SK-N-SH (cell line): Measurements from ENCODE around the gene CACNA2D3.

ENCODE experiments used
- EZH2phosphoT487 ChIP-seq: fragments of 200-600 bp; sonication (generic); IDR thresholded peaks from 2 replicates; pipeline ENCODE4 v1.6.1; 2017; ENCODE audit warnings: low read depth, mixed run types, mild to moderate bottlenecking, antibody characterized with exemption, moderate library complexity, borderline replicate concordance
- JUND ChIP-seq: IDR thresholded peaks from 2 replicates; pipeline ENCODE4 v1.4.0; 2012
- MXI1 ChIP-seq: IDR thresholded peaks from 2 replicates; pipeline ENCODE4 v1.6.1; 2012; ENCODE audit warnings: mild to moderate bottlenecking, low read depth, low read length, improper control_type of control experiment
- POLR2AphosphoS5 ChIP-seq: IDR thresholded peaks from 2 replicates; pipeline ENCODE4 v1.6.1; 2012; ENCODE audit warnings: low read depth, low read length
- SMC3 ChIP-seq: IDR thresholded peaks from 2 replicates; pipeline ENCODE4 v1.6.1; 2012; ENCODE audit warnings: low read depth, low read length, improper control_type of control experiment
- TAF1 ChIP-seq: IDR thresholded peaks from 2 replicates; pipeline ENCODE4 v1.6.1; 2012; ENCODE audit warnings: low read depth, mild to moderate bottlenecking, low read length, moderate library complexity, borderline replicate concordance
- TF ChIP-seq, protein P1 (sequence below): fragments of 200-600 bp; sonication (generic); IDR thresholded peaks from 2 replicates; pipeline ENCODE4 v1.6.1; 2017; ENCODE audit warnings: antibody characterized with exemption, mild to moderate bottlenecking, moderate library complexity
- TF ChIP-seq, protein P2 (sequence below): fragments of 150-350 bp; IDR thresholded peaks from 2 replicates; pipeline ENCODE4 v1.6.1; 2017; ENCODE audit warnings: antibody characterized with exemption, low read length, low read depth, borderline replicate concordance

DNA sequence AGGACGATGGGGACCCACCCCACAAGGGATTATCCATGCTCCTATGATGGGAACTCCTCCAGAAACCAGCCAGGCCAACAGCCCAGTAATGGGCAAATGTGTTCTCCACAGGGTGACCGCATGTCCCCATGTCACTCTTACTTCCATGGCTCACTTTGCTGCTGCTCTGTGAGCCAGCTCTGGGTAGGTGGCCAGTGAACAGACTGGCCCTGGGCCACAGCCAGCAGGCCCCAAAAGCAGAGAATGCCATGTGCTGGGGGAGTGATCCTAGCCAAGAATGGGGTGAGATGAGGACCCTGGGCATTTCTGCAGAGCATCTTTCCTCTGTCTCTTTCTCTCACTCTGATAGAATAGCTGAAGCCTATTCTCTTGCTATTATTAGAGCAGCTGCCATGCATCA, 414.1 kb downstream of the CACNA2D3 start:
- TF ChIP-seq, protein P1, sequence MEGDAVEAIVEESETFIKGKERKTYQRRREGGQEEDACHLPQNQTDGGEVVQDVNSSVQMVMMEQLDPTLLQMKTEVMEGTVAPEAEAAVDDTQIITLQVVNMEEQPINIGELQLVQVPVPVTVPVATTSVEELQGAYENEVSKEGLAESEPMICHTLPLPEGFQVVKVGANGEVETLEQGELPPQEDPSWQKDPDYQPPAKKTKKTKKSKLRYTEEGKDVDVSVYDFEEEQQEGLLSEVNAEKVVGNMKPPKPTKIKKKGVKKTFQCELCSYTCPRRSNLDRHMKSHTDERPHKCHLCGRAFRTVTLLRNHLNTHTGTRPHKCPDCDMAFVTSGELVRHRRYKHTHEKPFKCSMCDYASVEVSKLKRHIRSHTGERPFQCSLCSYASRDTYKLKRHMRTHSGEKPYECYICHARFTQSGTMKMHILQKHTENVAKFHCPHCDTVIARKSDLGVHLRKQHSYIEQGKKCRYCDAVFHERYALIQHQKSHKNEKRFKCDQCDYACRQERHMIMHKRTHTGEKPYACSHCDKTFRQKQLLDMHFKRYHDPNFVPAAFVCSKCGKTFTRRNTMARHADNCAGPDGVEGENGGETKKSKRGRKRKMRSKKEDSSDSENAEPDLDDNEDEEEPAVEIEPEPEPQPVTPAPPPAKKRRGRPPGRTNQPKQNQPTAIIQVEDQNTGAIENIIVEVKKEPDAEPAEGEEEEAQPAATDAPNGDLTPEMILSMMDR, result no peak
- TF ChIP-seq JUND (no peak), SMC3 (no peak), TAF1 (no peak), MXI1 (no peak), EZH2phosphoT487 (no peak), POLR2AphosphoS5 (no peak)
- TF ChIP-seq, protein P2, sequence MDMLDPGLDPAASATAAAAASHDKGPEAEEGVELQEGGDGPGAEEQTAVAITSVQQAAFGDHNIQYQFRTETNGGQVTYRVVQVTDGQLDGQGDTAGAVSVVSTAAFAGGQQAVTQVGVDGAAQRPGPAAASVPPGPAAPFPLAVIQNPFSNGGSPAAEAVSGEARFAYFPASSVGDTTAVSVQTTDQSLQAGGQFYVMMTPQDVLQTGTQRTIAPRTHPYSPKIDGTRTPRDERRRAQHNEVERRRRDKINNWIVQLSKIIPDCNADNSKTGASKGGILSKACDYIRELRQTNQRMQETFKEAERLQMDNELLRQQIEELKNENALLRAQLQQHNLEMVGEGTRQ, result no peak
